Measurements from ENCODE around the gene ZNF592.

DNA sequence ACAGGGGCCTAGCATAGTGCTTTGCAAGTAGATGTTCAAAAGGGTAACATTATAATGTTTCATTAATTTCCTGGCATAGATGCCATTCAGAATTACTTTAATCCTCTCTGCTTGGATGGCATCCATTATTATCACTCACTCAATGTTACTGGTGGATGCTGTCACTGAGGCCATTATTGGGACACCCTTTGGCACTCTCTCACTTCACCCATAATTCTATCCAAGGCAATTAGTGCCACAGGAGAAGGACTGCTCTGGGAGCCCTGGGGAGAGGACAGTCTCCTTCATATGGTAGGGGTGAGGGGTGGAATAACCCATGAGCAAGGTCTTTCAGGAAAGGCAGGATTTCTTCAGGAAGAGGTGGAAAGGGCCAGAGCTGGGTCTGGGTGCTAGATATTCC, 107.4 kb downstream of the ZNF592 start:
- TF ChIP-seq, protein P1, sequence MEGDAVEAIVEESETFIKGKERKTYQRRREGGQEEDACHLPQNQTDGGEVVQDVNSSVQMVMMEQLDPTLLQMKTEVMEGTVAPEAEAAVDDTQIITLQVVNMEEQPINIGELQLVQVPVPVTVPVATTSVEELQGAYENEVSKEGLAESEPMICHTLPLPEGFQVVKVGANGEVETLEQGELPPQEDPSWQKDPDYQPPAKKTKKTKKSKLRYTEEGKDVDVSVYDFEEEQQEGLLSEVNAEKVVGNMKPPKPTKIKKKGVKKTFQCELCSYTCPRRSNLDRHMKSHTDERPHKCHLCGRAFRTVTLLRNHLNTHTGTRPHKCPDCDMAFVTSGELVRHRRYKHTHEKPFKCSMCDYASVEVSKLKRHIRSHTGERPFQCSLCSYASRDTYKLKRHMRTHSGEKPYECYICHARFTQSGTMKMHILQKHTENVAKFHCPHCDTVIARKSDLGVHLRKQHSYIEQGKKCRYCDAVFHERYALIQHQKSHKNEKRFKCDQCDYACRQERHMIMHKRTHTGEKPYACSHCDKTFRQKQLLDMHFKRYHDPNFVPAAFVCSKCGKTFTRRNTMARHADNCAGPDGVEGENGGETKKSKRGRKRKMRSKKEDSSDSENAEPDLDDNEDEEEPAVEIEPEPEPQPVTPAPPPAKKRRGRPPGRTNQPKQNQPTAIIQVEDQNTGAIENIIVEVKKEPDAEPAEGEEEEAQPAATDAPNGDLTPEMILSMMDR (IDR thresholded peaks at IDR 0.05): no peak
- no peak for TF ChIP-seq POLR2A (IDR thresholded peaks at IDR 0.05)

All from heart left ventricle (tissue), 13 donors.